Measurements from ENCODE around the gene ARHGEF39.

Gene ARHGEF39

DNA sequence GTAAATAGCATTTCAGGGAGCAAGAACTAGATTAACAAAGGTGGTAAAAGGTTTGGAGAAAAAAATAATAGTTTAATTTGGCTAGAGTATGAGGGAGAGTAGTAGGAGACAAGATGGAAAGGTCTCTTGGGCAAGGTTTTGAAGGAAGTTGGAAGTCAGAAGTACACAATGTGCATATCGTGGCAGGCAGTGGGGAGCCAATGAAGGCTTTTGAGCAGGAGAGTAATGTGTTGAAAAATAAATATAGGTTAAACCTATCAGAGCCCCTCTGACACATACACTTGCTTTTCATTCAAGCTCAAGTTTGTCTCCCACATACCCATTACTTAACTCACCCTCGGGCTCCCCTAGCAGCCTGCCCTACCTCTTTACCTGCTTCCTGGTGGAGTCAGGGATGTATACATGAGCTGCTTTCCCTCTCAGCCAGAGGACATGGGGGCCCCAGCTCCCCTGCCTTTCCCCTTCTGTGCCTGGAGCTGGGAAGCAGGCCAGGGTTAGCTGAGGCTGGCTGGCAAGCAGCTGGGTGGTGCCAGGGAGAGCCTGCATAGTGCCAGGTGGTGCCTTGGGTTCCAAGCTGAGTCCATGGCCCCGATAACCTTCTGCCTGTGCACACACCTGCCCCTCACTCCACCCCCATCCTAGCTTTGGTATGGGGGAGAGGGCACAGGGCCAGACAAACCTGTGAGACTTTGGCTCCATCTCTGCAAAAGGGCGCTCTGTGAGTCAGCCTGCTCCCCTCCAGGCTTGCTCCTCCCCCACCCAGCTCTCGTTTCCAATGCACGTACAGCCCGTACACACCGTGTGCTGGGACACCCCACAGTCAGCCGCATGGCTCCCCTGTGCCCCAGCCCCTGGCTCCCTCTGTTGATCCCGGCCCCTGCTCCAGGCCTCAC is 8.4 kb upstream of the ARHGEF39 start, which contains the start of gene CA9:
CA9 (plus strand) TSS at position 797 of the 893 bp plus-strand sequence; CDS start at position 829, 32 bp downstream.
- DNase-seq, result no peak

DNA sequence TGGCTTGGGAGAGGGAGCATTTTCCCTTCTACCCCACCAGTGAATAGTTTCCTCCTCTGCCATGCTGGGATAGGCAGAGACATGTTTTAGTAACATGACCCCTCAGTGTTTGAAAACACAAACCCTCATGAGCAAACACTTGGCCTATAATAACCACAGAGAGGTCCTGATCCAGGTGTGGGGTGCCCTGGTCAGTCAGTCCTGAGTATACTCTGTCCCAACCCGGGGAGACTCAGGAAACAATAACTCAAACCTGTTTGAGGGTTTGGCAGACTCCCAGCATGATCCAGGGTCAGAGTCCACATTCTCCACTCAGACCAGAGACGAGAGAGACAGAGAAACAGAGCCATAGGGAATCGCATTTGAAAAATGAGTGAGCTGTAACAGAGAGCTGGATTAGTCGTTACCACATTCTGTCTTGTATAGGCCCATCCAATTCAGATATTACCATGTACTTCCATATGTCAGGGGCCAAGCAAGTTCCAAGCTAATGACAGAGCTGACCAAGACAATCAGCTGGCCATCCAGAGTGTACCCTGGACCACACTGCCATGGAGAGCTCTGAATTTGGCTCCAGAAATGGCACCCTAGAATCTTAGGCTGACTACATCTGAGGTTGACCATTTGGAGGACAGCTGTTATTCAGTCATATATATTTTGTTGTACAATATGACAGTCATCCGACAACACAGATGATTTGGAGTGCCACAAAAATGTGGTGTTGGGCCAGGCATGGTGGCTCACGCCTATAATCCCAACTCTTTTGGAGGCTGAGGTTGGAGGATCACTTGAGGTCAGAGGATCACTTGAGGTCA is 4.5 kb upstream of the ARHGEF39 start:
- DNase-seq, result no peak

DNA sequence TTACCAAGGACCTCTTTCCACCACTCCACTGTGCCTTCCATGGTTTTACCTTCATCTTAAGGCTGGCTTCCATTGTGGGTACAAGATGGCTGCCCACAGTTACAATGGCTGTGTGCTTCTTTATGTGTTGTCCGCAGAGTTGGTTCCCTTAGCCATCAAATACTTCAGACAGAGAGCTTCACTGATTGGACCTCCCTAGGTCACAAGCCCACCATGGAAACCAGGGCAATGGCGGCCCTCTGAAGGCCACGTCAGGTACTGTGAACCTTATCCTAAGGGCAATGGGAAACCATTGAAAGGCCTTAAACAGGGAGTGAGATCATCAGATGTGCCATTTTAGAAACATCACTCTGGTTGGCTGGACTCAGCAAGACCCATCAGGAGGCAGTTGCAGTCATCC is 2.9 kb upstream of the ARHGEF39 start:
- no peak for DNase-seq

DNA sequence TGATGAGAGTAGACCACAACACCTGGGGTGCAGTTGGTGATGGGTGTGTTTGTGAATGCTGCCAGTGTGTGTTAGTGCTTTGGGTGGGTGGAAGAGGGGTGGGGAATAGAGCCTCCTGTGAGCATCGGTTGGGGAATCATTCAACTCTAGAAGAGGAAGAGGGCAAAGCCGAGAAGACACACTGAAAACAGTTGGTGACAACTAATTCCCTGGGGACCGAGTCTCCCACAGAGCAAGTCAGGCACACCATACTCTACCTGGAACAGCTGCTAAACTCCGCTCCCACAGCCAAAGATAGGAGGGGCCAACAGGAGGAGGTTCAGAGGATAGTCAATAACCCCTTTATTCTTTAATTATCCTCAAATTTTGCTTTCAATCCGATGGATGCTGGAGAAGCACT is 1.6 kb upstream of the ARHGEF39 start:
- DNase-seq, result no peak

DNA sequence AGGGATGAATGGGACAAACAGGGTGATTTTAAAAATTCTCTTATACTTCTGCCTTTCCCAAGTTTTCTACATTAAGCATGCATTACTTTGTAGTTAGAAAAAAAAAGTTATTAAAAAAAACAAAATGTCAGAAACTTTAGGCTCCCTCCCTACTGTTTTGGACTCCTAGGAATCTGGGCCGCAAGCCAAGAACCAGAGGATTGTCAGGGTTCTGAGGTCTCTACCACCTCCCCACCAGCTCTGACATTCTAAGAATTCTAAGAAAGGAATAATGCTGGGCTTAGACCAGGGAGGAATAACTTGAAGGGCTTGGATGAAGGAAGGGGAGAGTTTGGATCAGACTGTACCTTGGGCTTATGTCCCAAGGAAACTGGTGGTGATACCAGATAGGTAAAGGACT is 1.1 kb upstream of the ARHGEF39 start:
- DNase-seq, result no peak

DNA sequence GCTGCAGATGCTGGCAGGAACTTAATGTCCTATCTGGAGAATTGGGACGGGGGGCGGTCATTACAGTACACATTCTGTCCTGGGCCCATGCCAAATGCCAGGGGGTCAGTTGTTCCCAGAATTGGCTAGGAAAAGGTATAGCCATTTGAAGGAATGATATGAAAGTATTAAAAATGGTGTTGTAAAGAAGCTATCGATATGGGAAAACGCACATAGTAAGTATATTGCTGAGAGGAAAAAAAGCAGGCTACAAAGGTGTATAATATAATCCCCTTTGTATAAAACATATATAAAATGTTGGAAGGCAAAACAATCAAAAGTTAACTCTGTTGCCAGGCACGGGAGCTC is 450 bp upstream of the ARHGEF39 start:
- DNase-seq, result no peak

DNA sequence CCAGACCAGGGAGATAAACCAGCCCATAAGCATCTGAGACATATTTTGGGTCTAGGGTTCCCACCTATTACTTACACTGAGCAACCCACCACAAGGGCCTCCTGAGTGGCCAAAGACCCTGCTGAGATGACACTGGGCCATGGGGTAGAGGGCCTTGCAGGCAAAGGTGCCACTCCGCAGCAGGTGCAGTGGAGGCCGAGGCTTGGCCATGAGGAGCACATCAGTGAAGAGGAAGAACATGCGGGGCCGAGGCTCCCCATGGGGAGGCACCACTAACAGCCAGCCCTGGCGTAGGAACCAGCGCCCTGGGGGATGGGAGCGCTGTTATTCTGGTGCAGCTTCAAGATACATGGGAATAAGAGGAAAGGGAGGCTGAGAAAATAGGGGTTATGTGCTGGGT is 2.6 kb downstream of the ARHGEF39 start:
- no peak for DNase-seq

DNA sequence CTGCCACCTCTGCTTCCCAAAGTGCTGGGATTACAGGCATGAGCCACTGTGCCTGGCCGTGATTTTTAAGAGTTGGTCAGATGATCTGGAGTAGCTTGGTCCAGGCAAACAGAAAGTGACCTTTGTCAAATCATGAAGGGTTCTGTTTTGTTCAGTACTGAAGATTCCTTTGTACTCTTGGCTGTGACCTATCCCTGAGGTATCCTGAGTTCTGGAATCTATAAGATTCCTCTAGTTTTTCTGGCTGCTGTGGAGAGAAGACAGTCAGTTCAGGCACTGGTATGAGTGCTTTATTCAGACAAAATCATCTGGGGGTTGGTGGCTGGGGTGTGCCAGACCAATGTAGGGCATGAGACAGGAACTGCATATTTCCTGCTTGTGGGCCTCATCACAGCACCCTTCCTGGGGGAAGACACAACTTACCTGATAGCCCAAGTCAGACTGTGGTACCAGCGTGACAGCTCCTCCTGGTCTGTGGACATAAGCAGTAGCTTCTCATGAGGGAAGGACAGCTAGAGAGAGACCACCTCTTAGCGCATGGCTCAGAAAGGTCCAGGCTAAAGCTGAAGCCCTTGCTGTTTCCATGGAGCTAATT is 3.1 kb downstream of the ARHGEF39 start:
- no peak for DNase-seq

DNA sequence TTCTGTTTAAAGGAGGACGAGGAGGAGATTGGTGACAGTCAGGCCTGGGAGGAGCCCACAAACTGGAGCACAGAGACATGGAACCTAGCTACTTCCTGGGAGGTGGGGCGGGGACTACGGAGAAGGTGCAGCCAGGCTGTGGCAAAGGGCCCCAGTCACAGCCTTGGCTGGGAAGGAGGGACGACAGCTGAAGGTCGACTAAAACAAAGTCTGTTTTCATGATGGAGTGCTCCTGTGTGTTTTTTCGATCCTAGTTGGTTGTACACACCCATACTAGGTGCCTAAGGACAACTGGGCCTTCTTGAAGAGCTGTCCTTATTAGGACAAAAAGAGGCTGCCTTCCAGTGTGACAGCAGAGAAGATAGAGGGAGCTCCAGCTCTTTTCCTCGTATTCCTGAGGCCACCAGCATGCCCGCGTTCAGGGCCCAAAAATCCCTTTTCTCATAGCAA is 4.0 kb downstream of the ARHGEF39 start:
- DNase-seq, result peak in 1 of 2 experiments; percentile 32

DNA sequence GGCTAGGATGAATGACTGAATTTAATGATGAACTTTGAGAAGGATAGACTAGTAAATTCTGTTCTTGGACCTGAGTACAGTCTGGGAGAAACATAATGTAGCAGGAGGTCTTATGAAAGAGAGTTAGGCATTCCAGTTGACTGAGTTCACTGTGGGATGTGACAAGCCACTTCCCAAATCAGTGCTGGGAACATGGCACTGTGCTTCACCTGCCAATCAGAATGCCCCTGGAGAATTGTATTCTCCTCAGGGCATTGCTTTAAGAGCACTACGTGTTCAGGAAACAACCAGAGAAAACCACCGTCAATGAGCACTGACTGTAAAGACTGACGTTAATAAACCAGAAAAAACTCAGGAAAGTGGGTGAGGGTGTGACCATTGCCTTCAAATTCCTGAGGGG is 5.7 kb downstream of the ARHGEF39 start:
- peak in 1 of 2 experiments; percentile 29 for DNase-seq

DNA sequence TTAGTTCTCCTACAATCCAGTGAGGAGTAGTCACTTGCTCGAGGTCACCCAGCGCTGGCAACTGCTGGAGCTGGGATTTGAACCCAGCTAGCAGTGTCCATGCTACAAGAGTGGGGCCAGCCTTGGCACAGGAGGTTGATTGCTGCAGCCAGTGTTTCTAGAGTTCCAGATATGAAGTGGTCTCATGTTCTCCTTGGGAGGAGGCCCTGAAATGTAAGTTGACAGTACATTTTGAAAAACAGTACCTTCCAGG is 6.1 kb downstream of the ARHGEF39 start:
- DNase-seq, result no peak

DNA sequence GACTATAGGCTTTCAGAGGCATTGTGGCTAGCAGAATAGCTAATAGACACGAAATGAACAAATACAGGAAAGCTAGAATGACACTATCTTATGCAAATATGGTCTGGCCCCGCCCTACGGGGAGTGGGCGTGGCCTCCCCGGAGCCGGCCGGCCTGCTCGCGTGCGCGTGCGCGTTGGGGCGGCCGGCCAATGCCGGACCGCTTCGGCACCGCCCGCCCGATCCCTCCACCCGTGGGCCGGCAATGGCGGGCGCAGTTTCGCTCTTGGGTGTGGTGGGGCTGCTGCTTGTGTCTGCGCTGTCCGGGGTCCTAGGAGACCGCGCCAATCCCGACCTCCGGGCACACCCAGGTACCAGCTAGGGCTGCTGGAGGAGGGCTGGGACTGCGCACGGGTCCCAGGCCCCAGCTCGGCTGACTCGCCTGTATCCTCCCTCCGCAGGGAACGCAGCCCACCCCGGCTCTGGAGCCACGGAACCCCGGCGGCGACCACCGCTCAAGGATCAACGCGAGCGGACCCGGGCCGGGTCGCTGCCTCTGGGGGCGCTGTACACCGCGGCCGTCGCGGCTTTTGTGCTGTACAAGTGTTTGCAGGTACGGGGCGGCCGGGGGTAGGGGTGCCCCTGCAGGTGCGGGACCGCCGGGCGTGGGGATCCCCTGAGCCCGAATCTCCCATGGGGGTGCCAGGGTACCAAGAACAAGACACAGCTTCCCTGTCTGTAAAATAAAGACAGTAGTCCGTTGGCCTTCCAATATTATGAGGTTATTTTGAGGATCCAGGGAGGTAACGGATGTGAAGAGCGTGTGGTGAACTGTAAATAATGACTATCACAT is 6.6 kb downstream of the ARHGEF39 start, which contains the start of gene CCDC107:
CCDC107 (plus strand) TSS at position 156 of the 831 bp plus-strand sequence; CDS start at position 244, 88 bp downstream.
- DNase-seq, result peak; percentile 23 to 77

DNA sequence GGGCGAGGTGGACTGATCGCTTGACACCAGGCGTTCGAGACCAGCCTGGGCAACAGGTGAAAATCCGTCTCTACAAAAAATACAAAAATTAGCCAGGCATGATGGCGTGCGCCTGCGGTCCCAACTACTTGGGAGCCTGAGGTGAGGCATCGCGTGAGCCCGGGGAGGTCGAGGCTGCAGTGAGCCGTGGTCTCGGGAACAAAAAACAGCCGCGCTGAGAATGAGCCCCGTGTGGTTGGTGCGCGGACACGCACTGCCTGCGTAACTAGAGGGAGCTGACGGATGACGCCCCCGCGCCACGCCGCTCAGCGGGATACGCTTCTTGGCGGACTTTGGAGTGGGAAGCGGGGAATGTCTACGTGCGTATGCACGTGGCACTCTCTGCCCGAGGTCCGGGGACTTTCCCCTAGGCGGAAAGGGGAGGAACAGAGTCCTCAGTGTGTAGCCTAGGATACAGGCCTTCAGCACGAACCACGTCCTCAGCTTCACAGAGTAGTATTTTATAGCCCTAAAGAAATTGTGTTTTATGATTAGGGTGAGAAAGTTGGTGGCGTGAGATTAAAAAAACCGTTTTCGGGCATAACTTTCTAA is 7.4 kb downstream of the ARHGEF39 start, which contains the start of gene RMRP:
RMRP (minus strand) TSS at position 474 of the 591 bp plus-strand sequence.
- DNase-seq, result peak; percentile 89

DNA sequence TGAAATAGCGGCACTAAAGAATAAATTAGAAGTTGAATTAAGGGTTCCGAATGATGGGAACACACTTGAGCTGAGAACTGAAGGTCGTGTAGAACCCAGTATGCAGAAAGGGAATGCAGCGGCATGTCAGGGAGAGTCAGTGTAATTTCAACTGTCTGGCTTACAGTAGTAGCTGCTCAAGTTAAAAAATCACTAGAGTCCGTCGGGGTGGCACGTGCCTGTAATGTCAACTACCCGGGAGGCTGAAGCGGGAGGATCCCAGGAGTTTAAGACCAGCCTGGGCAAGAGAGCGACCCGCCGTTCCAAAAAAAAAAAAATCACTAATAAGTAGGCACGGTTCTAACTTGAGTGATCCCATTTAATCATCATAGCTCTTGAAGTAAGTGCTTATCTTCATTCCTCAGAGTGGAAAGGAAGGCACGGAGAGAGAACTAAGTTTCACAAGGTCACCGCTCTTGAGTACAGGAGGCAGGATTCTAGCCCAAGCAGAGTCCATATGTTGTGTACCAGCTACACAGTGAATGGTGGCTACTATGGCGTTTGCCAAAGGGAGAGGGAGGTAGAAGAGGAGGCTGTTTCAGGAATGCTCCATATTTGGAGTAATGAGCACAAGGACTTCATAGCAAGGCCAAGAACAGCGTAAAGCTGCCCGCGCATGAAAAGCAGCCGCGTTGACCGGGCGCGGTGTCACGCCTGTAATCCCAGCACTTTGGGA is 8.0 kb downstream of the ARHGEF39 start:
- DNase-seq, result no peak

DNA sequence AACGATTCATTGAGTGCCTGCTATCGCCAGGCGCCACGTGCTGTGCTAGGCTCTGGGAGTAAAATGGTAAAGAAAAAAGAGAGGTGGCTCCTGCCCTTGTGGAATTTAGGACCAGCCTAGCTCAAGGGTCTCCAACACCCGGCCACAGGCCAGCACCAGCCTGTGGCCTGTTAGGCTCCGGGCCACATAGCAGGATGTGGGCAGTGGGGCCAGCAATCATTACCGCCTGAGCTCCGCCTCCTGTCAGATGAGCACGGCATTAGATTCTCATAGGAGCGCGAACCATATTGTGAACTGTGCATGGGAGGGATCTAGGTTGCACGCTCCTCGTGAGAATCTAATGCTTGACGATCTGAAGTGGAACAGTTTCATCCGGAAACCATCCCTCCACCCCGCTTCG is 8.6 kb downstream of the ARHGEF39 start:
- DNase-seq, result no peak

DNA sequence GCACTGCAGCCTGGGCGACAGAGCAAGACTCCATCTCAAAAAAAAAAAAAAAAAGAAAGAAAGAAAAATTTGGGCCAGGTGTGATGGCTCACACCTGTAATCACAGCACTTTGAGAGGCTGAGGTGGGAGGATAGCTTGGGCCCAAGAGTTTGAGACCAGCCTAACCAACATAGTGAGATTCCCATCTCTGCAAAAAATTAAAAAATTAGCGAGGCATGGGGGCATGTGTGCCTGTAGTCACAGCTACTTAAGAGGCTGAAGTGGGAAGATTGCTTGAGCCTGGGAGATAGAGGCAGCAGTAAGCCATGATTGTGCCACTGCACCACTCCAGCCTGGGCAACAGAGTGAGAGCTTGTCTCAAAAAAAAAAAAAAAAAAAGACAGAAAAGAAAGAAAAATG is 11.4 kb downstream of the ARHGEF39 start:
- DNase-seq, result no peak

DNA sequence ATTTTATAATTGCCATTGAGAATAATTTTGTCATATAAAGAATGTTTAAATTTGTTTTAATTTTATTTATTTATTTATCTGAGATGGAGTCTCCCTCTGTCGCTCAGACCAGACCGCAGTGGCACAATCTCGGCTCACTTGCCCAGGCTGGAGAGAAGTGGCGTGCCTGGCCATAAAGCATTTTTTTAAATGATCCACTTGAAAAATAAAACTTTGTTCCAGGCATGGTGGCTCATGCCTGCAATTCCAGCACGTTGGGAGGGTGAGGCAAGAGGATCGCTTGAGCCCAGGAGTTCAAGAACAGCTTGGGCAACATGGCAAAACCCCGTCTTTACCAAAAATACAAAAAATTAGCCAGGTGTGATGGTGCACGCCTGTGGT is 12.2 kb downstream of the ARHGEF39 start:
- no peak for DNase-seq

DNA sequence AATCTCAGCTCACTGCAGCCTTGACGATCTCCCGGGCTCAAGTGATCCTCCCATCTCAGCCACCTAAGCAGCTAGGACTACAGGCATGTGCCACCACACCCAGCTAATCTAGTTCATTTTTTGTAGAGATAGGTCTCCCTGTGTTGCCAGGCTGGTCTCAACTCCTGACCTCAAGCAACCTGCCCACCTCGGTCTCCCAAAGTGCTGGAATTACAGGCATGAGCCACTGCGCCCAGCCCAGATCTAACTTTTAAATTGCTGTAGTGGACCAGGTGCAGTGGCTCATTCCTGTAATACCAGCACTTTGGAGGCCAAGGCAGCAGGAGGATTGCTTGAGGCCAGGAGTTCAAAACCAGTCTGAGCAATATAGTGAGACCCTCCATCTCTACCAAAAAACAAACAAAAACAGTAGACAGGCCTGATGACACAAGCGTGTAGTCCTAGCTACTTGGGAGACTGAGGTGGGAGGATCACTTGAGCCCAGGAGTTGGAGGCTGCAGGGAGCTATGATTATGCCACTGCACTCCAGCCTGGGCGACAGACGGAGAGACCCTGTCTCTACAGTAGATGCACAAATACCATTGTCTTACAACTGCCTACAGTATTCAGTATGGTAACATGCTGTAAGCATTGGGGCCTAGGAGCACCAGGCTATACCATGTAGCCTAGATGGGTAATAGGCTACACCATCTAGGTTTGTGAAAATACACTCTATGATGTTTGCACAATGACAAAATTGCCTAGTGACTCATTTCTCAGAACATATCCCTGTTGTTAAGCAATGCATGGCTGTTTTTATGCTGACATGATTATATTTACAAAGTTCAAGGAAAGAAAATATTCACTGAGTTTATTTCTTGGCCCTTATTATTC is 12.8 kb downstream of the ARHGEF39 start:
- DNase-seq, result no peak

DNA sequence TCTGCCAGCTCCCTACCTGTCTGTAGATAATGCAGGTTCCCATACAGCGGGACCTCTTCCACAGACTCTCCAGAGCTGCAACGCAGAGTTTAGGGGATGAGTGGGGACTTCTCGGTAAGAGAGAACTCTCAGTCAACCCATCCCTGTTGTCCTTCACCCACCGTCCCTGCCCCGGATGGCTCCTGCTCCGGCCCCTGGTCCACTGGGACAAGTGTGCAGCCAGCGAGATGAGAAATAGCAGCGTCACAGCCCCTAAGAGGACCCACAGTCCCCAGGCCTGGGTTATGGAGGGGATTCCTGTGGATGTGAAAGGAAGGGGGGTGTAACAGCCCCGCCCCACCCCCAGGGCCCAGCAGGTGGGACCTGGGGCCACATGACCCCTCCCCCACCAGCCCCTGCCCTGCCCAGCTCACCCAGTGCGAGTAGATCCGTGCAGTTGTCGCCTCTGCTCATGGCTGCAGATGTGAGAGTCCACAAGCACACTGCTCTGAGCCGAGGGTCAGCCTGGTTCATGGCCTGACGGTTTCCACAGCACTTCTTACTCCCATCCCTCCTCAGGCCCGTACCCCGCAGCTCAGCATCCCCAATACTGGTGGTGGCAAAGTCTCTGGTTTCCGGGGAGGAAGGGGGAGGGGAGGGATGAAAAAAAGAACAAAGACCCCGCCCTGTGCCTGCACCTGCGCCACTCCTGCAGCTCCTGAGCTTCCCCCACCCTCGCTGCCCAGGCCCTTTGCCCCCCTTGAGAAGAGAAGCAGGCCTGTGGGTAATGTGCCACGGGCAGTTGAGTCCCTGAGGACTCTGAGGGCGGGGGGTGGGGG is 14.4 kb downstream of the ARHGEF39 start, which contains the start of gene SIT1:
SIT1 (minus strand) TSS at position 591 of the 818 bp plus-strand sequence; CDS start at position 513, 78 bp downstream.
- no peak for DNase-seq

Measured in SW 1271 (cell line).